Upper lobe of left lung (tissue), 6 donors: Measurements from ENCODE around the gene HAO2. TPM values are rescaled to one million over a fixed set of nuclear protein-coding genes. Genes with fewer than 3 reads are reported as not detected.
"Not testable (repeated sequence)": the region's sequence is repeated elsewhere in the genome, so short reads cannot be mapped to it uniquely, and the experiment has no call there.

Experiments used
- ATAC-seq, 2 donors: fragments of 200-7000 bp; cut with Tn5 transposase; one replicate each; pipeline ENCODE4 v1.9.1; 2022; ENCODE audit warnings: mild to moderate bottlenecking in 2 of 2, moderate library complexity in 2 of 2; ENCODE audit not compliant: low FRiP score in 2 of 2
- DNase-seq, 2 donors: peaks; one replicate each; pipeline ENCODE4 v3.0.0-alpha.2; 2019 to 2020
- H3K27ac ChIP-seq, 4 donors: fragments of 200-600 bp; sonication (generic); one replicate each; pipeline ENCODE4 v1.5.1; 2016 to 2019
- H3K27me3 ChIP-seq, 4 donors: fragments of 200-600 bp; sonication (generic); one replicate each; pipeline ENCODE4 v1.5.1; 2017 to 2019
- H3K36me3 ChIP-seq, 4 donors: fragments of 200-600 bp; sonication (generic); one replicate each; pipeline ENCODE4 v1.5.1; 2016 to 2019
- H3K4me1 ChIP-seq, 4 donors: fragments of 200-600 bp; sonication (generic); one replicate each; pipeline ENCODE4 v1.5.1; 2018 to 2019
- H3K4me3 ChIP-seq, 4 donors: fragments of 200-600 bp; sonication (generic); one replicate each; pipeline ENCODE4 v1.5.1; 2017 to 2019; ENCODE audit warnings: mild to moderate bottlenecking in 2 of 4, moderate library complexity in 1 of 4
- H3K9me3 ChIP-seq, 4 donors: fragments of 200-600 bp; sonication (generic); one replicate each; pipeline ENCODE4 v1.5.1; 2018 to 2019
- CTCF ChIP-seq, 6 experiments: fragments of 450-650 bp in 4 of 6; fragments of 200-600 bp in 2 of 6; sonication (generic) in 2 of 6; IDR thresholded peaks; one replicate each; pipeline ENCODE4 v1.5.1; 2016 to 2019; ENCODE audit warnings: antibody characterized with exemption in 6 of 6
- EP300 ChIP-seq, 4 donors: sonication (generic); formaldehyde crosslinking; IDR thresholded peaks; one replicate each; pipeline ENCODE4 v1.5.1; 2017; ENCODE audit warnings: antibody characterized with exemption in 4 of 4, control low read depth in 2 of 4
- POLR2A ChIP-seq, 4 donors: fragments of 450-650 bp; IDR thresholded peaks; one replicate each; pipeline ENCODE4 v1.5.1; 2016 to 2017; ENCODE audit warnings: antibody characterized with exemption in 4 of 4, mild to moderate bottlenecking in 2 of 4
- POLR2AphosphoS5 ChIP-seq, 2 donors: sonication (generic); formaldehyde crosslinking; IDR thresholded peaks; one replicate each; pipeline ENCODE4 v1.5.1; 2017; ENCODE audit warnings: antibody characterized with exemption in 2 of 2
- WGBS, 2 donors: methylation state at CpG; one replicate each; pipeline ENCODE4 v1.1.5; 2017 to 2018; 5-methylcytosine and 5-hydroxymethylcytosine counted together
- total RNA-seq, 6 donors: library from RNA; depleted of rRNA in 4 of 6; stranded (reverse); fragments of >200 nt in 4 of 6; gene quantifications; one replicate each; pipeline versions ENCODE4 v1.1.0 to v1.2.1, GENCODE V29; 2016 to 2021
- donor health status: DM: no; HTN: no; CAD: no; lungs with moderate emphysema.
- donor health status: DM: no; HTN: yes; CAD: no; lungs with severe emphysema.

HAO2 gene
- total RNA-seq, 6 donors from 2014 or later, result 0.30 to 1.0 TPM; not detected in 4

GRCh38 chr1:119348941-119349340, 19.6 kb upstream of the HAO2 start:
- Histone ChIP-seq H3K27me3 (no peaks in the 10 kb centered on the region), H3K36me3 (no peaks in the 10 kb centered on the region), H3K4me3 (no peak overlapping the region), H3K4me1 (no peaks in the 10 kb centered on the region), H3K27ac (no peak overlapping the region), H3K9me3 (peaks cover 0 to 5% (median 2%) of the 10 kb centered on the region in 4 donors)
- DNase-seq (no peak), ATAC-seq (no peak)
- 78 to 81% methylated on average over 4 of the region's 4 CpGs for WGBS, 2 donors
- no peak for TF ChIP-seq POLR2AphosphoS5 (IDR thresholded peaks at IDR 0.05)
- TF ChIP-seq POLR2A (IDR thresholded peaks at IDR 0.05), result no peak
- TF ChIP-seq CTCF (IDR thresholded peaks at IDR 0.05), result no peak
- TF ChIP-seq EP300 (IDR thresholded peaks at IDR 0.05), result no peak

- ATAC-seq, H3K27me3 ChIP-seq: not testable (repeated sequence)
- WGBS, 2 donors, result 95 to 96% methylated on average over 2 of the region's 2 CpGs
These were observed 17.7 kb upstream of the HAO2 start for GRCh38 chr1:119350866-119351265.

GRCh38 chr1:119351997-119352396, 16.6 kb upstream of the HAO2 start:
- Histone ChIP-seq H3K9me3 (no peaks in the 10 kb centered on the region), H3K4me1 (no peaks in the 10 kb centered on the region), H3K4me3 (no peak overlapping the region), H3K27ac (no peak overlapping the region), H3K36me3 (no peaks in the 10 kb centered on the region), H3K27me3 (no peaks in the 10 kb centered on the region)
- 89 to 96% methylated on average over 1 of the region's 1 CpG for WGBS, 2 donors
- no peak for ATAC-seq
- TF ChIP-seq EP300 (IDR thresholded peaks at IDR 0.05) (no peak), POLR2AphosphoS5 (IDR thresholded peaks at IDR 0.05) (no peak), CTCF (IDR thresholded peaks at IDR 0.05) (no peak), POLR2A (IDR thresholded peaks at IDR 0.05) (no peak)
- no peak for DNase-seq

More at GRCh38 chr1:119350866-119351265, 17.7 kb upstream of the HAO2 start:
- H3K27ac ChIP-seq, H3K4me3 ChIP-seq, H3K36me3 ChIP-seq, H3K4me1 ChIP-seq, H3K9me3 ChIP-seq, DNase-seq: not testable (repeated sequence)

GRCh38 chr1:119353836-119354235, 14.7 kb upstream of the HAO2 start:
- WGBS, 2 donors, result 89 to 92% methylated on average over 3 of the region's 3 CpGs

GRCh38 chr1:119358636-119359035, 9.9 kb upstream of the HAO2 start:
- 76 to 79% methylated on average over 4 of the region's 4 CpGs for WGBS, 2 donors
- Histone ChIP-seq H3K9me3 (no peaks in the 10 kb centered on the region), H3K36me3 (no peaks in the 10 kb centered on the region), H3K4me1 (no peaks in the 10 kb centered on the region), H3K27ac (no peak overlapping the region), H3K4me3 (no peak overlapping the region), H3K27me3 (no peaks in the 10 kb centered on the region)
- no peak for TF ChIP-seq POLR2A (IDR thresholded peaks at IDR 0.05)
- TF ChIP-seq POLR2AphosphoS5 (IDR thresholded peaks at IDR 0.05), result no peak
- TF ChIP-seq EP300 (IDR thresholded peaks at IDR 0.05), result no peak
- DNase-seq (no peak), ATAC-seq (no peak)

More at GRCh38 chr1:119353836-119354235, 14.7 kb upstream of the HAO2 start:
- no peak for ATAC-seq
- DNase-seq, result no peak
- Histone ChIP-seq H3K4me1 (no peaks in the 10 kb centered on the region), H3K36me3 (no peaks in the 10 kb centered on the region), H3K27ac (no peak overlapping the region), H3K27me3 (no peaks in the 10 kb centered on the region), H3K9me3 (no peaks in the 10 kb centered on the region), H3K4me3 (no peak overlapping the region)
- no peak for TF ChIP-seq POLR2A (IDR thresholded peaks at IDR 0.05)
- no peak for TF ChIP-seq EP300 (IDR thresholded peaks at IDR 0.05)
- TF ChIP-seq POLR2AphosphoS5 (IDR thresholded peaks at IDR 0.05), result no peak
- no peak for TF ChIP-seq CTCF (IDR thresholded peaks at IDR 0.05)

- ATAC-seq, result no peak
These were observed 8.9 kb upstream of the HAO2 start for GRCh38 chr1:119359730-119360129.

More at GRCh38 chr1:119359730-119360129, 8.9 kb upstream of the HAO2 start:
- no peak for DNase-seq
- Histone ChIP-seq H3K9me3 (no peaks in the 10 kb centered on the region), H3K27me3 (no peaks in the 10 kb centered on the region), H3K4me3 (no peak overlapping the region), H3K36me3 (no peaks in the 10 kb centered on the region), H3K4me1 (no peaks in the 10 kb centered on the region), H3K27ac (no peak overlapping the region)
- no peak for TF ChIP-seq POLR2AphosphoS5 (IDR thresholded peaks at IDR 0.05)
- TF ChIP-seq CTCF (IDR thresholded peaks at IDR 0.05), result no peak
- TF ChIP-seq EP300 (IDR thresholded peaks at IDR 0.05), result no peak
- no peak for TF ChIP-seq POLR2A (IDR thresholded peaks at IDR 0.05)
- 93 to 95% methylated on average over 4 of the region's 4 CpGs for WGBS, 2 donors
